Epithelial cell of esophagus (primary cell): ENCODE measurements around the gene UBE2L3.

ENCODE experiments used
- DNase-seq: peaks from one replicate; pipeline ENCODE4 v3.0.0; 2010; ENCODE audit warnings: low read depth
- H3K4me3 ChIP-seq: 2 replicates; pipeline ENCODE4 v1.5.1; 2011; ENCODE audit warnings: mild to moderate bottlenecking, low read length, control low read depth
- TF ChIP-seq, protein P1 (sequence below): IDR thresholded peaks from 2 replicates; pipeline ENCODE4 v1.5.1; 2011; ENCODE audit warnings: low read depth, mild to moderate bottlenecking, low read length, control low read depth, inconsistent platforms; ENCODE audit not compliant: insufficient read depth; ENCODE audit errors: missing control alignments

The UBE2L3 gene

DNA sequence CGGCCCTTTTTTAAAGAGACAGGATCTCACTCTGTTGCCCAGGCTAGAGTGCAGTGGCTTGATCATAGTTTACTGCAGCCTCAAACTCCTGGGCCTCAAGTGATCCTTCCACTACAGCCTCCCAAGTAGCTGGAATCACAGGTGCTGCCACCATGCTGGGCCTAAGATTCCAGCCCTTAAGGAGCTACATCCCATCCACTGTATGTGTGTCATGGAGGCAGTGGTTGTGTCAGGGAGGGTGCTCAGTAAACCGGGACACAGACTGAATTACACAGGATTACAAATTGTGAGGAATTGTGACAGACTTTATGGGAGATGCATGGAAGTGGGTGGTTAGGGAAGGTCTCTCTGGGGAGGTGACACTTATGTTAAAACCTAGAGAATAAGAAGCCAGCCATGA is 96.2 kb downstream of the UBE2L3 start:
- DNase-seq = no peak
- TF ChIP-seq, protein P1, sequence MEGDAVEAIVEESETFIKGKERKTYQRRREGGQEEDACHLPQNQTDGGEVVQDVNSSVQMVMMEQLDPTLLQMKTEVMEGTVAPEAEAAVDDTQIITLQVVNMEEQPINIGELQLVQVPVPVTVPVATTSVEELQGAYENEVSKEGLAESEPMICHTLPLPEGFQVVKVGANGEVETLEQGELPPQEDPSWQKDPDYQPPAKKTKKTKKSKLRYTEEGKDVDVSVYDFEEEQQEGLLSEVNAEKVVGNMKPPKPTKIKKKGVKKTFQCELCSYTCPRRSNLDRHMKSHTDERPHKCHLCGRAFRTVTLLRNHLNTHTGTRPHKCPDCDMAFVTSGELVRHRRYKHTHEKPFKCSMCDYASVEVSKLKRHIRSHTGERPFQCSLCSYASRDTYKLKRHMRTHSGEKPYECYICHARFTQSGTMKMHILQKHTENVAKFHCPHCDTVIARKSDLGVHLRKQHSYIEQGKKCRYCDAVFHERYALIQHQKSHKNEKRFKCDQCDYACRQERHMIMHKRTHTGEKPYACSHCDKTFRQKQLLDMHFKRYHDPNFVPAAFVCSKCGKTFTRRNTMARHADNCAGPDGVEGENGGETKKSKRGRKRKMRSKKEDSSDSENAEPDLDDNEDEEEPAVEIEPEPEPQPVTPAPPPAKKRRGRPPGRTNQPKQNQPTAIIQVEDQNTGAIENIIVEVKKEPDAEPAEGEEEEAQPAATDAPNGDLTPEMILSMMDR = no peak
- H3K4me3 ChIP-seq = no peak overlapping the region

DNA sequence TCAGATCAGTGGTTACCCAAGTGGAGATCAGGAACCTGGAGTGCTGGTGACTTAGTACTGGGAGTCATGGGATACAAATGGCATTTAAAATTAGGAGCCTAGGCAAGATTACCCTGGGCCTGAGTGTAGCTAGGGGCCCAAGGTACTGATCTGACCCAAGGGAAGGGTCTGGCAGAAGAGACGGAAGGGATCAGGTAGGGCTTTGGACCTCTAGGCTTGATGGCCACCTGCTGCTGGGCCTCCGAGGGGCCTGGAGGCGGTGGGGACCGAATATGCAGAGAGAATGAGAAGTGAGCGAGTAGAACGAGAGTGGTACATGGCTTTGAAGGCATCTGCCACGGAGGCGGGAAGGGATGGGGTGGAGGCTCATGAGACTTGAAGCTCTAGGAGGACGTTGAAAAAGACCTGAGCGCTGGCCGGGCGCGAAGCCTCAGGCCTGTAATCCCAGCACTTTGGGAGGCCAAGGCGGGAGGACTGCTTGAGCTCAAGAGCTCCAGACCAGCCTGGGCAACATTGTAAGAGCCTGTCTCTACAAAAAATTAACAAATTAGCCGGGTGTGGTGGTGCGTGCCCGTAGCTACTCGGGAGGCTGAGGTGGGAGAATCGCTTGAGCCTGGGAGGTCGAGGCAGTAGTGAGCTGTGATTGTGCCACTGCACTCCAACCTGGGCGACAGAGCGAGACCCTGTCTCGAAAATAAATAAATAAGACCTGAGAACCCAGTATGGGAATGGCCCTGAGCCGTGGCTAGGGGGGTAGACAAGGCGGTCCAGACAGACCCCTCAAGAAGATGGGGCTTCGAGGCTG is 97.7 kb downstream of the UBE2L3 start:
- TF ChIP-seq, protein P1 = no peak
- H3K4me3 ChIP-seq = peak overlapping the region; percentile 89
- no peak for DNase-seq

DNA sequence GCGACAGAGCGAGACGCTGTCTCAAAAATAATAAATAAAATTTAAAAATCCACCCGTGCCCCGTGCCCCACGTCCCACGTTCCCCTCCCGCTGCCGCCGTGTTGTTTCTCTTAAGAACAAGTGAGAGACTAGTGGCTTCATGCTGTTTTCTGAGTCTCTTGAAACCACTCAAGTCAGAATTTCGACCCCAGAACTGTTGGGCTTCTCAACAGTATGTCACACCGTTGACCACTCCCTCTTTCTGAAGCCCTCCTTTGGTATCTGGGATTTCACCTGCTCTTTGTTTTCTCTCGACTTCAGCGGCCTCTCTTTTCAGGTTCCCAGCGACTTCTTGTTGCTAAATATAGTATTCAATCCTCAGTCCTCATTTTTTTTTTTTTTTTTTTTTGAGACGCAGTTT is 99.3 kb downstream of the UBE2L3 start:
- TF ChIP-seq, protein P1 = no peak
- DNase-seq = no peak
- H3K4me3 ChIP-seq = peak overlapping the region; percentile 89

DNA sequence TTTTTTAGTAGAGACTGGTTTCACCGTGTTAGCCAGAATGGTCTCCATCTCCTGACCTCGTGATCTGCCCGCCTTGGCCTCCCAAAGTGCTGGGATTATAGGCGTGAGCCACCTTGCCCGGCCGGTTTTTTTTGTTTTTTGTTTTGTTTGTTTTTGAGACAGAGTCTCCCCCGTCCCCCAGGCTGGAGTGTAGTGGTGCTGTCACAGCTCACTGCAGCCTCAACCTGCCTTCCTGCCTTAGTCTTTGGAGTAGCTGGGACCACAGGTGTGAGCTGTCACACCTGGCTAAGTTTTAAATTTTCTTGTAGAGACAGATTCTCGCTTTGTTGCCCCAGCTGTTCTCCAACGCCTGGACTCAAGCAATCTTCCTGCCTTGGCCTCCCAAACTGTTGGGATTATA is 101.5 kb downstream of the UBE2L3 start:
- TF ChIP-seq, protein P1 = no peak
- H3K4me3 ChIP-seq = no peak overlapping the region
- DNase-seq = peak; percentile 53

DNA sequence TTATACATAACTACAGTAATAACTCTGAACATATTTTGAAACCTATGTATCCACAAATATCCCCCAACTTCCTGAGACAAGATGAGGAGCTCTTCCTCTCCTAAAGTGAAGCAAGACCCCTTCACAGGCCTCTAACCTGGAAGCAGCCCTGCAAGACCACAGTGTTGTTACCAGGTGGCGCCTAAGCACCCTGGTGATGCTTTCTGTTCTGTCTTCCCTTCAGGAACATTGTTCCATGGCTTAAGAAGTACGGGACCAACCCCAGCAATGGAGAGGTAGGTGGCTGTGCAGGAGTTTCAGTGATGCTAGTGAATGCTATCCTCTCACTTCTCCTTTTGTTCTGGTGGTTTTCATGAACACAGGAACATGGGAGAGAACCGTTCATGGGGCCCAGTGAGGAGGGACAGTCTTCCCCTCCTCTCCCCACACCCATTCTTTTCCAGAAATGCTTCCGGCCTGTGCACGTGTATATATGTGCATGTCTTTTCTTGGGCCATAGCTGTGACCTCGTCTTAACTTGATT is 104.7 kb downstream of the UBE2L3 start:
- no peak overlapping the region for H3K4me3 ChIP-seq
- DNase-seq = no peak
- TF ChIP-seq, protein P1 = no peak
